ENCODE measurements around the gene SLC28A1.

DNA sequence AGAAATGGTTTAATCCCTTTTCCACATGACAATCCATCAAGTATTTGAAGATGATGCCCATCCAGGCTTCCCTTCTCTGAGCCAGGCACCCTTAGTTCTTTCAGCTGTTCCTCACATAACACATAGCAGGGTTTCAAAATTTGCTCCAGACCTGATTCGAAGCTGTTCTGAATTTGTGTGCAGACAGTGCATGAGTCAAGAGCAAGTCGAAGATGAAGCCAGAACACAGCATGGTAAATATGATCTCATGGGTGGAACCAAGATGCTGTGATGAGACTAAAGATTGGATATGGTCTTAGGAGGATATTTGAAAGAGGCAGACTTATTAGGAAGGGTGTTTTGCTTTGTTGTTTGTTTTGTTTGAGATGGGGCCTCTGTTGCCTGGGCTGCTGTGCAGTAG, 64.6 kb downstream of the SLC28A1 start:
- no peak for TF ChIP-seq EZH2 (IDR thresholded peaks at IDR 0.05; ENCODE audit: insufficient read depth, low read length)
- TF ChIP-seq, protein P1, sequence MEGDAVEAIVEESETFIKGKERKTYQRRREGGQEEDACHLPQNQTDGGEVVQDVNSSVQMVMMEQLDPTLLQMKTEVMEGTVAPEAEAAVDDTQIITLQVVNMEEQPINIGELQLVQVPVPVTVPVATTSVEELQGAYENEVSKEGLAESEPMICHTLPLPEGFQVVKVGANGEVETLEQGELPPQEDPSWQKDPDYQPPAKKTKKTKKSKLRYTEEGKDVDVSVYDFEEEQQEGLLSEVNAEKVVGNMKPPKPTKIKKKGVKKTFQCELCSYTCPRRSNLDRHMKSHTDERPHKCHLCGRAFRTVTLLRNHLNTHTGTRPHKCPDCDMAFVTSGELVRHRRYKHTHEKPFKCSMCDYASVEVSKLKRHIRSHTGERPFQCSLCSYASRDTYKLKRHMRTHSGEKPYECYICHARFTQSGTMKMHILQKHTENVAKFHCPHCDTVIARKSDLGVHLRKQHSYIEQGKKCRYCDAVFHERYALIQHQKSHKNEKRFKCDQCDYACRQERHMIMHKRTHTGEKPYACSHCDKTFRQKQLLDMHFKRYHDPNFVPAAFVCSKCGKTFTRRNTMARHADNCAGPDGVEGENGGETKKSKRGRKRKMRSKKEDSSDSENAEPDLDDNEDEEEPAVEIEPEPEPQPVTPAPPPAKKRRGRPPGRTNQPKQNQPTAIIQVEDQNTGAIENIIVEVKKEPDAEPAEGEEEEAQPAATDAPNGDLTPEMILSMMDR (IDR thresholded peaks at IDR 0.05; ENCODE audit: insufficient read depth, low read depth, low read length) = no peak
